K562 (cell line): ENCODE data around the gene GOLIM4. TPM values are rescaled to one million over a fixed set of nuclear protein-coding genes. Genes with fewer than 3 reads are reported as not detected.

Source experiments
- ADNP ChIP-seq: fragments of 200-800 bp; sonication (Bioruptor generic); IDR thresholded peaks from 2 replicates; pipeline ENCODE4 v1.6.1; 2016; ENCODE audit warnings: missing genetic modification characterization, missing compliant biosample characterization
- BACH1 ChIP-seq: fragments of 200-800 bp; sonication (Bioruptor generic); IDR thresholded peaks from 2 replicates; pipeline ENCODE4 v1.6.1; 2016; ENCODE audit warnings: missing genetic modification characterization, missing compliant biosample characterization
- CXXC5 ChIP-seq: fragments of 250-450 bp; sonication (Bioruptor Pico); IDR thresholded peaks from 2 replicates; pipeline ENCODE4 v1.8.0; 2022; ENCODE audit warnings: inconsistent platforms, mild to moderate bottlenecking, moderate library complexity
- GTF2B ChIP-seq: IDR thresholded peaks from 2 replicates; pipeline ENCODE4 v1.6.1; 2011; ENCODE audit not compliant: insufficient read length; ENCODE audit errors: extremely low read depth
- HMGXB4 ChIP-seq: sonication (generic); formaldehyde crosslinking; IDR thresholded peaks from 2 replicates; pipeline ENCODE4 v1.8.1; 2023; ENCODE audit warnings: mild to moderate bottlenecking, missing genetic modification reagents
- ILF3 ChIP-seq: fragments of 450-650 bp; IDR thresholded peaks from 2 replicates; pipeline ENCODE4 v1.6.1; 2018; ENCODE audit warnings: antibody characterized with exemption, mild to moderate bottlenecking, moderate library complexity, borderline replicate concordance
- MYC ChIP-seq, 2 experiments: fragments of 250-450 bp in 1 of 2; sonication (Bioruptor Pico) in 1 of 2; IDR thresholded peaks; 2 replicates each; pipeline versions ENCODE4 v1.5.1 to v1.6.1; 2012 to 2021; ENCODE audit warnings: low read depth in 2 of 2, borderline replicate concordance in 1 of 2, improper control_type of control experiment in 1 of 2, low read length in 1 of 2, mild to moderate bottlenecking in 1 of 2, moderate library complexity in 1 of 2
- NFATC3 ChIP-seq: fragments of 450-650 bp; IDR thresholded peaks from 2 replicates; pipeline ENCODE4 v1.6.1; 2017; ENCODE audit warnings: mild to moderate bottlenecking
- PHF8 ChIP-seq: fragments of 200-600 bp; sonication (generic); IDR thresholded peaks from 2 replicates; pipeline ENCODE4 v1.6.1; 2012; ENCODE audit warnings: mixed run types, mild to moderate bottlenecking, inconsistent platforms, low read length, moderate library complexity, borderline replicate concordance
- RCOR1 ChIP-seq, 2 experiments: IDR thresholded peaks; 2 replicates each; pipeline ENCODE4 v1.6.1; 2012; ENCODE audit warnings: low read depth in 2 of 2, low read length in 2 of 2, borderline replicate concordance in 1 of 2, improper control_type of control experiment in 1 of 2
- SNIP1 ChIP-seq: fragments of 450-650 bp; IDR thresholded peaks from 2 replicates; pipeline ENCODE4 v1.7.1; 2017; ENCODE audit warnings: low read depth, mild to moderate bottlenecking
- SRSF7 ChIP-seq: fragments of 200-400 bp; formaldehyde crosslinking; optimal IDR thresholded peaks from 2 replicates; pipeline ENCODE3; 2017; ENCODE audit warnings: mild to moderate bottlenecking, low read depth, low read length
- ZBTB11 ChIP-seq, 3 experiments: fragments of 200-800 bp in 1 of 3; fragments of 250-450 bp in 1 of 3; fragments of 450-650 bp in 1 of 3; sonication (Bioruptor Pico) in 1 of 3; sonication (Bioruptor generic) in 1 of 3; formaldehyde crosslinking in 1 of 3; IDR thresholded peaks; 2 replicates each; pipeline versions ENCODE4 v1.6.1 to v1.8.0; 2016 to 2022; ENCODE audit warnings: mild to moderate bottlenecking in 2 of 3, missing genetic modification characterization in 2 of 3, missing compliant biosample characterization in 1 of 3, moderate library complexity in 1 of 3
- ZC3H4 ChIP-seq: sonication (generic); formaldehyde crosslinking; IDR thresholded peaks from 2 replicates; pipeline ENCODE4 v1.9.0; 2021; ENCODE audit warnings: missing genetic modification reagents, borderline replicate concordance
- polyA plus RNA-seq, 8 experiments: library from polyadenylated mRNA; depleted of rRNA in 4 of 8; stranded (reverse) in 5 of 8; unstranded in 3 of 8; fragments of >200 nt; fragmentation: Nextera tagmentation in 2 of 8; fragmentation: Illumina TruSeq in 1 of 8; extraction: Ambion mirVana in 2 of 8; extraction: Trizol in 1 of 8; gene quantifications; 2 replicates each; pipeline versions ENCODE4 v1.2.1 to v1.2.3, GENCODE V29; 2011 to 2014; ENCODE audit warnings: inconsistent platforms in 1 of 8, missing spikeins in 1 of 8
- total RNA-seq, 7 experiments: library from RNA; depleted of rRNA in 6 of 7; stranded (reverse); fragments of >200 nt in 6 of 7; fragmentation: Illumina TruSeq in 2 of 7; extraction: Trizol in 2 of 7; gene quantifications; 2 replicates each; pipeline versions ENCODE4 v1.2.1 to v1.2.3, GENCODE V29; 2011 to 2021; ENCODE audit warnings: low replicate concordance in 1 of 7
- TF ChIP-seq, protein P1 (sequence below): fragments of 250-450 bp; sonication (Bioruptor Pico); IDR thresholded peaks from 2 replicates; pipeline ENCODE4 v1.4.0; 2020; ENCODE audit warnings: mild to moderate bottlenecking, moderate library complexity
- TF ChIP-seq, protein P2 (sequence below): fragments of 250-450 bp; sonication (Bioruptor Pico); IDR thresholded peaks from 2 replicates; pipeline ENCODE4 v1.4.0; 2020; ENCODE audit warnings: mild to moderate bottlenecking

Gene GOLIM4
- total and polyA plus RNA-seq, 9 of the 15 experiments (the other 6 are each of a cell fraction or from before 2014, with no cell fraction given) = 9.3 to 39.4 (median 31.0) TPM

DNA sequence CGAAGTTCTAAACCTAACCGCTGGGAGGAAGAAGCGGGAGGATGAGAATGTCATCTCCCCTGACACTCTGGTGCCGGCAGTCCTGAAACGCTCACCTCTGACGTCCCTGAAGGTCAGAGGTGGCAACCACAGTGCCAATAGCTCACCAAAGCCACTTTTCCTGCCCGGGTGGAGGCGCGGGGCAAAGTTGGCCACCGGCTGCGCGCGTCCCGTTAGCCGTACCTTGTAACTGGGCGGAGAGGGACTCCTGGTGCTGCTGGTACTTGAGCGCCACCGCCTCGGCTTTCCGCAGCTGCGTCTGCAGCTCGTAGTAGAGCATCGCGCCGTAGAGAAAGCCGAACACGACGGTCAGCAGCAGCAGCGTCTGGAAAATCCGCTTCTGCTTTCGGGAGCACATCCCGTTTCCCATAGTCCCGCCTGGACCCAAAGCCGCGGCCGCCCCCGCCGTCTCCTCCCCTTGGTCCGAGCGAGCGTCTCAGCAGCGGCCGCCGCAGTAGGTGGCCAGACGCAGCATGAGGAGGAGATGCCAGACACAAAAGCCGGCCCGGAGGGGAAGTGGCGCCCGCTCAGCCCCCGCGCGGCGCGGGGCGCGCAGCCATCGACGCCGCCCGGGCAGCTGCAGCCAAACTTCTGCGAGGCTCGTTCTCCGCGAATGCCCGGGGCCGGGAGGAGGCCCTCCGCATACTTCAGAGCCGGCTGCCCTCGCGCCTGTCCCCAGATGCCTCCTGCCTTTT lies 680 bp downstream of the GOLIM4 start (continued):
- TF ChIP-seq ZBTB11 (CRISPR knock-in tag; IDR thresholded peaks at IDR 0.05) (no peak; a peak in 1 of 6 replicates), MYC (IDR thresholded peaks at IDR 0.05; ENCODE audit: low read depth, low read length) (peak; percentile 4; the same call in 1 of the 2 replicates), MYC (CRISPR knock-in tag; IDR thresholded peaks at IDR 0.05; ENCODE audit: borderline replicate concordance, low read depth) (no peak; the same call in 1 of the 2 replicates), CXXC5 (CRISPR knock-in tag) (peak; percentile 55; the same call in 1 of the 2 replicates), ZC3H4 (CRISPR knock-in tag) (no peak; the same call in 1 of the 2 replicates), GTF2B (no peak), ILF3 (no peak), HMGXB4 (0 out of 2 replicates have a peak, but pooled peaks have one; percentile 61), RCOR1 (IDR thresholded peaks at IDR 0.05; ENCODE audit: borderline replicate concordance in 1 of 2, low read depth in 2 of 2, low read length in 2 of 2) (no peak; a peak in 1 of 4 replicates), ADNP (tag) (no peak), BACH1 (no peak), SRSF7 (no peak), PHF8 (peak; percentile 36; the same call in 1 of the 2 replicates), SNIP1 (no peak), NFATC3 (no peak)
- TF ChIP-seq, protein P1, sequence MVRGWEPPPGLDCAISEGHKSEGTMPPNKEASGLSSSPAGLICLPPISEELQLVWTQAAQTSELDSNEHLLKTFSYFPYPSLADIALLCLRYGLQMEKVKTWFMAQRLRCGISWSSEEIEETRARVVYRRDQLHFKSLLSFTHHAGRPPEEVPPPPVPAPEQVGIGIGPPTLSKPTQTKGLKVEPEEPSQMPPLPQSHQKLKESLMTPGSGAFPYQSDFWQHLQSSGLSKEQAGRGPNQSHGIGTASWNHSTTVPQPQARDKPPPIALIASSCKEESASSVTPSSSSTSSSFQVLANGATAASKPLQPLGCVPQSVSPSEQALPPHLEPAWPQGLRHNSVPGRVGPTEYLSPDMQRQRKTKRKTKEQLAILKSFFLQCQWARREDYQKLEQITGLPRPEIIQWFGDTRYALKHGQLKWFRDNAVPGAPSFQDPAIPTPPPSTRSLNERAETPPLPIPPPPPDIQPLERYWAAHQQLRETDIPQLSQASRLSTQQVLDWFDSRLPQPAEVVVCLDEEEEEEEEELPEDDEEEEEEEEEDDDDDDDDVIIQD (CRISPR knock-in tag) = no peak
- TF ChIP-seq, protein P2, sequence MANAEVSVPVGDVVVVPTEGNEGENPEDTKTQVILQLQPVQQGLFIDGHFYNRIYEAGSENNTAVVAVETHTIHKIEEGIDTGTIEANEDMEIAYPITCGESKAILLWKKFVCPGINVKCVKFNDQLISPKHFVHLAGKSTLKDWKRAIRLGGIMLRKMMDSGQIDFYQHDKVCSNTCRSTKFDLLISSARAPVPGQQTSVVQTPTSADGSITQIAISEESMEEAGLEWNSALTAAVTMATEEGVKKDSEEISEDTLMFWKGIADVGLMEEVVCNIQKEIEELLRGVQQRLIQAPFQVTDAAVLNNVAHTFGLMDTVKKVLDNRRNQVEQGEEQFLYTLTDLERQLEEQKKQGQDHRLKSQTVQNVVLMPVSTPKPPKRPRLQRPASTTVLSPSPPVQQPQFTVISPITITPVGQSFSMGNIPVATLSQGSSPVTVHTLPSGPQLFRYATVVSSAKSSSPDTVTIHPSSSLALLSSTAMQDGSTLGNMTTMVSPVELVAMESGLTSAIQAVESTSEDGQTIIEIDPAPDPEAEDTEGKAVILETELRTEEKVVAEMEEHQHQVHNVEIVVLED (CRISPR knock-in tag) = no peak
